GM21576 (cell line): ENCODE data around the gene UFSP2.

ENCODE experiments used
- ATAC-seq: cut with Tn5 transposase; IDR thresholded peaks from one replicate; pipeline ENCODE4 v1.9.1; 2021; ENCODE audit warnings: mild to moderate bottlenecking, moderate library complexity; ENCODE audit not compliant: unreplicated experiment

UFSP2 gene

GRCh38 chr4:185429660-185430059 lies 3.9 kb upstream of the UFSP2 start:
- ATAC-seq, result no peak

GRCh38 chr4:185426960-185427688 lies 1.4 kb upstream of the UFSP2 start:
- ATAC-seq, result no peak

- ATAC-seq, result peak; percentile 2
Measured at GRCh38 chr4:185424905-185425646, 688 bp downstream of the UFSP2 start.

- no peak for ATAC-seq
Measured at GRCh38 chr4:185421366-185422124, 4.2 kb downstream of the UFSP2 start.

- no peak for ATAC-seq
Measured at GRCh38 chr4:185416955-185417354, 8.8 kb downstream of the UFSP2 start.

GRCh38 chr4:185412412-185412811 lies 13.4 kb downstream of the UFSP2 start:
- no peak for ATAC-seq

- ATAC-seq, result no peak
Measured at GRCh38 chr4:185411849-185412248, 13.9 kb downstream of the UFSP2 start.

GRCh38 chr4:185408432-185408831 lies 17.3 kb downstream of the UFSP2 start:
- no peak for ATAC-seq

GRCh38 chr4:185405296-185405999 lies 20.3 kb downstream of the UFSP2 start:
- ATAC-seq, result peak; percentile 44

GRCh38 chr4:185404031-185404430 lies 21.7 kb downstream of the UFSP2 start:
- ATAC-seq, result no peak

- no peak for ATAC-seq
Measured at GRCh38 chr4:185399466-185399865, 26.3 kb downstream of the UFSP2 start.

- ATAC-seq, result no peak
Measured at GRCh38 chr4:185398618-185399017, 27.1 kb downstream of the UFSP2 start.

GRCh38 chr4:185396724-185397385 lies 28.9 kb downstream of the UFSP2 start, which contains the start of gene ANKRD37:
Gene ANKRD37 (plus strand): TSS chr4:185396841. CDS start chr4:185396924, 83 bp downstream.
- ATAC-seq, result peak; percentile 2

- ATAC-seq, result peak; percentile 76
Measured at GRCh38 chr4:185395956-185396723, 29.6 kb downstream of the UFSP2 start.

GRCh38 chr4:185395238-185395955 lies 30.4 kb downstream of the UFSP2 start, which contains the start of gene LRP2BP:
Gene LRP2BP (minus strand): TSS chr4:185395924. CDS start chr4:185378186, 17,738 bp downstream.
- ATAC-seq, result no peak

- no peak for ATAC-seq
Measured at GRCh38 chr4:185394568-185395237, 31.1 kb downstream of the UFSP2 start.

- ATAC-seq, result no peak
Measured at GRCh38 chr4:185392156-185392555, 33.6 kb downstream of the UFSP2 start.

- no peak for ATAC-seq
Measured at GRCh38 chr4:185390941-185391340, 34.8 kb downstream of the UFSP2 start.
